ENCODE measurements around the gene RADIL. TPM values are rescaled to one million over a fixed set of nuclear protein-coding genes. Genes with fewer than 3 reads are reported as not detected.
A peak's percentile ranks its signal among the peaks of the same experiment; 100 is the strongest.

Gene RADIL
- total and polyA plus RNA-seq, 2 of the 13 experiments (the other 11 are each of a cell fraction or from before 2014, with no cell fraction given), result 0.05 to 0.09 TPM

GRCh38 chr7:4830176-4830575 is 53.3 kb downstream of the RADIL start (continued):
- TF ChIP-seq FIP1L1 (IDR thresholded peaks at IDR 0.05; ENCODE audit: borderline replicate concordance, insufficient read depth, low read depth, low read length), result no peak
- no peak for TF ChIP-seq ATF1 (CRISPR knock-in tag; IDR thresholded peaks at IDR 0.05)
- no peak; the same call in 1 of the 2 replicates for TF ChIP-seq DNMT3B (CRISPR knock-in tag; conservative IDR thresholded peaks at IDR 0.05)
- TF ChIP-seq ZFP82 (CRISPR knock-in tag; IDR thresholded peaks at IDR 0.05; ENCODE audit: borderline replicate concordance), result no peak
- peak; percentile 28; the same call in 1 of the 2 replicates for TF ChIP-seq FOXK1 (CRISPR knock-in tag; IDR thresholded peaks at IDR 0.05; ENCODE audit: borderline replicate concordance, low read depth)
- TF ChIP-seq HNRNPLL (IDR thresholded peaks at IDR 0.05; ENCODE audit: low read depth, low read length, poor library complexity, severe bottlenecking), result peak; percentile 44
- TF ChIP-seq ZFP37 (CRISPR knock-in tag; IDR thresholded peaks at IDR 0.05; ENCODE audit: borderline replicate concordance), result no peak
- no peak for TF ChIP-seq KDM5A (IDR thresholded peaks at IDR 0.05; ENCODE audit: borderline replicate concordance, low read length)
- no peak for TF ChIP-seq HDAC6 (IDR thresholded peaks at IDR 0.05; ENCODE audit: low read depth, low read length)
- no peak for TF ChIP-seq KDM1A (CRISPR knock-in tag; IDR thresholded peaks at IDR 0.05)
- 0 out of 2 replicates have a peak, but pooled peaks have one; percentile 45 for TF ChIP-seq HDAC1 (CRISPR knock-in tag; IDR thresholded peaks at IDR 0.05)
- no peak for TF ChIP-seq NFYC (CRISPR knock-in tag; IDR thresholded peaks at IDR 0.05)
- TF ChIP-seq ZBTB40 (IDR thresholded peaks at IDR 0.05), result no peak
- no peak for TF ChIP-seq ZBTB40 (CRISPR knock-in tag; IDR thresholded peaks at IDR 0.05)
- TF ChIP-seq NRL (CRISPR knock-in tag; IDR thresholded peaks at IDR 0.05; ENCODE audit: borderline replicate concordance), result no peak
- TF ChIP-seq, protein P1, sequence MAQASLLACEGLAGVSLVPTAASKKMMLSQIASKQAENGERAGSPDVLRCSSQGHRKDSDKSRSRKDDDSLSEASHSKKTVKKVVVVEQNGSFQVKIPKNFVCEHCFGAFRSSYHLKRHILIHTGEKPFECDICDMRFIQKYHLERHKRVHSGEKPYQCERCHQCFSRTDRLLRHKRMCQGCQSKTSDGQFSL (CRISPR knock-in tag; IDR thresholded peaks at IDR 0.05), result no peak
- TF ChIP-seq, protein P2, sequence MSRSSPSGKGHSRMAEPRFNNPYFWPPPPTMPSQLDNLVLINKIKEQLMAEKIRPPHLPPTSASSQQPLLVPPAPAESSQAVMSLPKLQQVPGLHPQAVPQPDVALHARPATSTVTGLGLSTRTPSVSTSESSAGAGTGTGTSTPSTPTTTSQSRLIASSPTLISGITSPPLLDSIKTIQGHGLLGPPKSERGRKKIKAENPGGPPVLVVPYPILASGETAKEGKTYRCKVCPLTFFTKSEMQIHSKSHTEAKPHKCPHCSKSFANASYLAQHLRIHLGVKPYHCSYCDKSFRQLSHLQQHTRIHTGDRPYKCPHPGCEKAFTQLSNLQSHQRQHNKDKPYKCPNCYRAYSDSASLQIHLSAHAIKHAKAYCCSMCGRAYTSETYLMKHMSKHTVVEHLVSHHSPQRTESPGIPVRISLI (CRISPR knock-in tag; IDR thresholded peaks at IDR 0.05; ENCODE audit: borderline replicate concordance), result no peak; the same call in 1 of the 2 replicates
- no peak for TF ChIP-seq JUND (CRISPR knock-in tag; IDR thresholded peaks at IDR 0.05)
- peak; percentile 58 for TF ChIP-seq THAP11 (CRISPR knock-in tag; IDR thresholded peaks at IDR 0.05)
- no peak for TF ChIP-seq GFI1 (CRISPR knock-in tag; IDR thresholded peaks at IDR 0.05; ENCODE audit: borderline replicate concordance)
